ENCODE results near the gene EIF3M.

Gene EIF3M

GRCh38 chr11:32571039-32571438 lies 12.6 kb upstream of the EIF3M start:
- no peak for DNase-seq
- no peak for TF ChIP-seq CTCF (IDR thresholded peaks at IDR 0.05; ENCODE audit: low read depth, low read length)
- no peaks in the 10 kb centered on the region for H3K4me1 ChIP-seq
- H3K9me3 ChIP-seq = no peaks in the 10 kb centered on the region
- H3K36me3 ChIP-seq = no peaks in the 10 kb centered on the region
- H3K27me3 ChIP-seq = no peaks in the 10 kb centered on the region
- H3K4me3 ChIP-seq (ENCODE audit: low read depth, low read length) = no peak overlapping the region

- TF ChIP-seq CTCF (IDR thresholded peaks at IDR 0.05; ENCODE audit: low read depth, low read length) = no peak
- Histone ChIP-seq H3K27me3 (no peaks in the 10 kb centered on the region), H3K9me3 (no peaks in the 10 kb centered on the region), H3K36me3 (no peaks in the 10 kb centered on the region), H3K4me1 (no peaks in the 10 kb centered on the region), H3K4me3 (ENCODE audit: low read depth, low read length) (no peak overlapping the region)
- no peak for DNase-seq
These were observed 10.4 kb upstream of the EIF3M start for GRCh38 chr11:32573228-32573627.

GRCh38 chr11:32574421-32574820 lies 9.2 kb upstream of the EIF3M start:
- H3K9me3 ChIP-seq = no peaks in the 10 kb centered on the region
- H3K27me3 ChIP-seq = no peaks in the 10 kb centered on the region
- no peaks in the 10 kb centered on the region for H3K4me1 ChIP-seq
- no peak for TF ChIP-seq CTCF (IDR thresholded peaks at IDR 0.05; ENCODE audit: low read depth, low read length)
- H3K36me3 ChIP-seq = no peaks in the 10 kb centered on the region
- no peak overlapping the region for H3K4me3 ChIP-seq (ENCODE audit: low read depth, low read length)
- DNase-seq = no peak

GRCh38 chr11:32575070-32575469 lies 8.6 kb upstream of the EIF3M start:
- Histone ChIP-seq H3K4me1 (no peaks in the 10 kb centered on the region), H3K36me3 (no peaks in the 10 kb centered on the region), H3K27me3 (no peaks in the 10 kb centered on the region), H3K9me3 (no peaks in the 10 kb centered on the region), H3K4me3 (ENCODE audit: low read depth, low read length) (no peak overlapping the region)
- DNase-seq = no peak
- no peak for TF ChIP-seq CTCF (IDR thresholded peaks at IDR 0.05; ENCODE audit: low read depth, low read length)

GRCh38 chr11:32576456-32576855 lies 7.2 kb upstream of the EIF3M start:
- H3K27me3 ChIP-seq = no peaks in the 10 kb centered on the region
- DNase-seq = no peak

GRCh38 chr11:32580967-32581366 lies 2.7 kb upstream of the EIF3M start:
- Histone ChIP-seq H3K27me3 (no peaks in the 10 kb centered on the region), H3K4me1 (no peaks in the 10 kb centered on the region), H3K4me3 (ENCODE audit: low read depth, low read length) (no peak overlapping the region), H3K36me3 (no peaks in the 10 kb centered on the region), H3K9me3 (no peaks in the 10 kb centered on the region)
- DNase-seq = no peak
- TF ChIP-seq CTCF (IDR thresholded peaks at IDR 0.05; ENCODE audit: low read depth, low read length) = no peak

More at GRCh38 chr11:32576456-32576855, 7.2 kb upstream of the EIF3M start:
- TF ChIP-seq CTCF (IDR thresholded peaks at IDR 0.05; ENCODE audit: low read depth, low read length) = no peak
- Histone ChIP-seq H3K36me3 (no peaks in the 10 kb centered on the region), H3K4me3 (ENCODE audit: low read depth, low read length) (no peak overlapping the region), H3K4me1 (no peaks in the 10 kb centered on the region), H3K9me3 (no peaks in the 10 kb centered on the region)
